Loucy (cell line): Measurements from ENCODE around the gene KRT17.
"Not testable (repeated sequence)": the region's sequence is repeated elsewhere in the genome, so short reads cannot be mapped to it uniquely, and the experiment has no call there.

Source experiments
- H2AFZ ChIP-seq: fragments of 200-600 bp; sonication (generic); 2 replicates; pipeline ENCODE4 v1.6.0; 2016; ENCODE audit warnings: antibody characterized with exemption, mild to moderate bottlenecking, low read length, moderate library complexity
- H3F3A ChIP-seq: fragments of 200-600 bp; 2 replicates; pipeline ENCODE4 v1.6.0; 2016; ENCODE audit warnings: antibody characterized with exemption, low read depth, mild to moderate bottlenecking
- H3K27me3 ChIP-seq: fragments of 200-600 bp; sonication (generic); 2 replicates; pipeline ENCODE4 v1.6.1; 2014; ENCODE audit warnings: low read length, mild to moderate bottlenecking; ENCODE audit not compliant: insufficient read depth, poor library complexity, severe bottlenecking
- H3K36me3 ChIP-seq: fragments of 200-600 bp; sonication (generic); 2 replicates; pipeline ENCODE4 v1.6.1; 2016; ENCODE audit warnings: low read length; ENCODE audit not compliant: insufficient read depth
- H3K4me1 ChIP-seq: fragments of 200-600 bp; sonication (generic); 2 replicates; pipeline ENCODE4 v1.5.1; 2014; ENCODE audit warnings: low read length, mild to moderate bottlenecking; ENCODE audit not compliant: insufficient read depth, poor library complexity, severe bottlenecking
- H3K4me2 ChIP-seq: fragments of 200-600 bp; sonication (generic); 2 replicates; pipeline ENCODE4 v1.6.0; 2014; ENCODE audit warnings: antibody characterized with exemption, low read length, low read depth, mild to moderate bottlenecking; ENCODE audit not compliant: poor library complexity, severe bottlenecking
- H3K4me3 ChIP-seq: fragments of 200-600 bp; sonication (generic); 2 replicates; pipeline ENCODE4 v1.5.1; 2014; ENCODE audit warnings: low read length, mild to moderate bottlenecking, mixed read lengths; ENCODE audit not compliant: poor library complexity, severe bottlenecking
- H3K79me2 ChIP-seq: fragments of 200-600 bp; sonication (generic); 2 replicates; pipeline ENCODE4 v1.6.1; 2014; ENCODE audit warnings: low read length; ENCODE audit not compliant: insufficient read depth
- H3K9ac ChIP-seq: fragments of 200-600 bp; sonication (generic); 2 replicates; pipeline ENCODE4 v1.6.0; 2014; ENCODE audit warnings: mild to moderate bottlenecking, low read depth, low read length, moderate library complexity; ENCODE audit not compliant: poor library complexity, severe bottlenecking
- H3K9me2 ChIP-seq: fragments of 200-600 bp; sonication (generic); replicated peaks from 2 replicates; pipeline ENCODE4 v1.6.1; 2016; ENCODE audit warnings: low read depth, low read length, mixed read lengths
- H3K9me3 ChIP-seq: fragments of 200-600 bp; sonication (generic); 2 replicates; pipeline ENCODE4 v1.6.1; 2014; ENCODE audit warnings: mild to moderate bottlenecking, antibody characterized with exemption, low read length, low read depth; ENCODE audit not compliant: insufficient read depth
- H4K20me1 ChIP-seq: fragments of 200-600 bp; sonication (generic); 2 replicates; pipeline ENCODE4 v1.6.0; 2014; ENCODE audit warnings: antibody characterized with exemption, low read length, mild to moderate bottlenecking; ENCODE audit not compliant: insufficient read depth, poor library complexity, severe bottlenecking
- CTCF ChIP-seq: fragments of 200-600 bp; sonication (generic); conservative IDR thresholded peaks from 2 replicates; pipeline ENCODE4 v1.5.1; 2014; ENCODE audit warnings: mild to moderate bottlenecking, antibody characterized with exemption, low read length
- EZH2phosphoT487 ChIP-seq: fragments of 200-600 bp; IDR thresholded peaks from 2 replicates; pipeline ENCODE4 v1.6.1; 2018; ENCODE audit warnings: antibody characterized with exemption, mild to moderate bottlenecking, moderate library complexity, borderline replicate concordance

The KRT17 gene

DNA sequence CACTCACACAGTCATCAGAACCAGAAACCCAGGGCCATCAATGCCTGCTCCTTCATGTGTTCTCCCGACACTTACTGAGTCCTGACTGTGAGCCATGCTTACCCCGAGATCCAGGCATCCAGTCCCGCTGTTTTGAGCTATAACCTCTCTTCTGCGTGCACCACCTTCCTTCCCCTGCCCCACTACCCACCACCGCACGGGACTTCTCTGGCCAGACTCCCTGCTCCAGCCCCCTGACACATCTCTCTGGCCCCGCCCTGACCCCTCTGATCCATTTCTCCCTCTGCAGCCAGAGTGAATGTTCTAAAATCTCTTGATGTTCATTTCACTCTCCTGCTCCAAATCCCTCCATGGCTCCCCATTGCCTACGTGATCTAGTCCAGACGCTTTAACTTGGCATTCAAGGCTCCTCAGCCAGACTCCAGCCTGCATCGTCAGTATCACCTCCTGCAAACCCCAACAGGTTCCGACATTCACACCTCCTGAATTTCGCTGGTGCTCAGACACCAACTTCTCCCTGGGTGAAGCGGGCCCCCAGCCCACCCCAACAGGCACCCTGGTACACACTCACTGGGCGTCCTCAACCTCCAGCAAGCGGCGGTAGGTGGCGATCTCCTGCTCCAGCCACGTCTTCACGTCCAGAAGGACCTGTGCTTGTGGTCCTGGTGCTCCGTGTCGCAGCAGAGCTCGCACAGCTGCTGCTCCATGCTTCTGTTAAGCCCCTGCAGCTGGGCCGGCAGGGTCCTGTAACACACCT, 3.1 kb upstream of the KRT17 start:
- no peak overlapping the region for H3K4me3 ChIP-seq
- no peak overlapping the region for H3K9ac ChIP-seq
- H3K4me1 ChIP-seq, result no peaks in the 10 kb centered on the region
- H2AFZ ChIP-seq, result no peak overlapping the region
- H3K79me2 ChIP-seq, result no peaks in the 10 kb centered on the region
- H3K27me3 ChIP-seq, result no peaks in the 10 kb centered on the region
- H3F3A ChIP-seq, result no peaks in the 10 kb centered on the region
- TF ChIP-seq EZH2phosphoT487 (no peak), CTCF (no peak)
- H3K36me3 ChIP-seq, result no peaks in the 10 kb centered on the region
- no peak overlapping the region for H3K4me2 ChIP-seq
- H3K9me3 ChIP-seq, result no peaks in the 10 kb centered on the region
- no peaks in the 10 kb centered on the region for H3K9me2 ChIP-seq
- no peaks in the 10 kb centered on the region for H4K20me1 ChIP-seq

GRCh38 chr17:41626914-41627295, 2.5 kb upstream of the KRT17 start:
- H3K9me3 ChIP-seq, H3F3A ChIP-seq, H3K79me2 ChIP-seq, H3K36me3 ChIP-seq, H3K4me2 ChIP-seq, H3K9me2 ChIP-seq, H2AFZ ChIP-seq, H4K20me1 ChIP-seq, H3K9ac ChIP-seq, H3K27me3 ChIP-seq, H3K4me1 ChIP-seq, H3K4me3 ChIP-seq: not testable (repeated sequence)

DNA sequence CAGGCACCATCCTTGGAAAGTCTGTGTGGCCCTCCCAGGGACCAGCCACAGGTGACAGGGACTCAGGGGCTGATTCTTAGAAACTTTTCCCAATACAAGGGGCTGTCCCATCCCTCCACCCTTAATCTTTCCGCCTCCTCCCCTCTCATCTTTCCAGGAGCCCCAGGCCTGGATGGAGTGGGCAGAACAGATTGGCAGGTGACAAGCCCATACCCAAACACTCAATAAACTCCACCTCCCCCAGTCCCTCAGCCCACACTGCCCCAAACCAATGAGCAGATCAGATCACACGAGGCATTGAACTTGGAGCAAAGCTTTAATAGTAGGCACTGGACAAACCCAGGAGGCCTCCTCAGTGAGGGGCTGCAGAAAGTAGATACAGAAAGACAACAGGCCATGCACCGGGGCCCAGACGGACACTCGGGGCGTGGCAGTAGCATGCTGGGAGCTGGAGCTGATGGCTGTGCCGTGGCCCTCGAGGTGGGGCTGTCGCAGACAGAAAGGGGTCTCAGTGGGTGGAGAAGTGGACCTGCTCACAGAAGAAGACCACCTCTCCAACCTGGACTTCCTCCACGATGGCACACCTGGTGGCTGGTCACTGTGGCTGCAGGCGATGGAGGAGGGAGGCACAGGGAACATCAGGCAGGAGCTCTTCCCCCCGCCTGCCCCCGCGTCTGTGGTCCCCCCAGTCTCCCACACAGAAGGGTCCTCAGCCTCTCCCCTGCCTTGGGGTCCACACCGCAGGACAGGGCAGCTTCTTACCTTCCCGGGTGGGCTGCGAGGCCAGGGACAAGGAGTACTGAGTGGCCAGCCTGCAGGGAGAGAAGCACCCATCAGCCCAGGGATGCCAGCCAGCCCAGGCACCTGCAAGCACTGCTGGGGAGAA, 1.9 kb upstream of the KRT17 start:
- H3K4me3 ChIP-seq, H3K4me1 ChIP-seq, H3K79me2 ChIP-seq, H3K9me2 ChIP-seq, H2AFZ ChIP-seq, H3K36me3 ChIP-seq, H3K27me3 ChIP-seq, H4K20me1 ChIP-seq, H3F3A ChIP-seq, H3K9ac ChIP-seq, H3K4me2 ChIP-seq, H3K9me3 ChIP-seq: not testable (repeated sequence)

DNA sequence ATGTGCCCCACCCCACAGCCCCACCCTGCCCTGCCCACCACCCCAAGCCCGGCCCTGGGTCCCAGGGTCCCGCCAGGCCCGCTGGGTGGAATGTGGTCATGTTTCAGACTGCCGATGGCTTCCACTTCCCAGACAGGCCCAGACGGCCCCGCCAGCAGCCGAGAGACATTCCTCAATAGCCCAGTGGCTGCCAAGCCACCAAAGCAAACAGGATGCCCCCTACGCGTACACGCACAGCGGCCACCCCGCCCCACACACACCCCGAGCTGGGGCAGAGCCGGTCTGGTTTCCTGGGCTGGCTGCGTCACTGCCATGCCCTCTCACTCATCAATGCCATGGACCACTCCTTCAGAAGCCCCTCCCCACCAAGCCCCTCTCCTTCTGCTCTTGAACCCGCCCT, 1.2 kb upstream of the KRT17 start:
- Histone ChIP-seq H3K9me3 (no peaks in the 10 kb centered on the region), H3K9me2 (no peaks in the 10 kb centered on the region), H3F3A (no peaks in the 10 kb centered on the region), H3K27me3 (no peaks in the 10 kb centered on the region), H2AFZ (no peak overlapping the region), H3K9ac (no peak overlapping the region), H3K79me2 (no peaks in the 10 kb centered on the region), H4K20me1 (no peaks in the 10 kb centered on the region), H3K4me1 (no peaks in the 10 kb centered on the region), H3K36me3 (no peaks in the 10 kb centered on the region), H3K4me3 (no peak overlapping the region), H3K4me2 (no peak overlapping the region)
- no peak for TF ChIP-seq EZH2phosphoT487
- no peak for TF ChIP-seq CTCF

DNA sequence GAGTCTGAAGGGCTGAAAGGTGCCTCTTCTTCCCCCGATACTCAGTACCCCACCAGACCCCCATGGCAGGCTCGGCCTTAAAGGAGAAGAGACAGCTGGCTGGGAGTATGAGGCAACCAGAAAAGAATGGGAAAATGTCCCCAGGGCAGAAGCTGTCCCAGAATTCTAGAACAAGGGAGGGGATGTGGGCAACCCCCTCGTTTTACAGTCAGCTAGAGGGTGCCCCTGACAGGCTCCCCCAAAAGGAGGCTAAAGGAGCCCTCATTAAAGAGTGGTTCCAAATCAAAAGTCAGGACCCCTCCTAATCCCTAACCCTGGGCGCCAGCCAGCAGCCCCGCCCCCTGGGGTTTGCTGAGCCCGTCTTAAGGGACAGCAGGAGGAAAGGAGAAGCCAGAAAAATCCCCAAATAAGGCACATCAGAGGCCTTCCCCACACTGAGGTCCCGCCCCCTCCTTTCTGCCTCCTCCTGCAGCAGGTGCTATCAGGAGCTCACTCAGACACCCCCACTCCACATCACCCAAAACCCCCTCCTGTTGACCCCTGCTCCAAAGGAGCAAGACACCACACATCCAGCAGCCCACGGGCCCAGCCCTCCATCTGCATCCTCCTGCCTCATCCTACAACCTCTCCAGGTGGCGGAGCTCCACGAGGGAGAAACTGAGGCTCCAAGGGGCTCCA, 1.1 kb downstream of the KRT17 start:
- not testable (repeated sequence) for H3K4me3 ChIP-seq, H3K9me2 ChIP-seq, H3K27me3 ChIP-seq, H3F3A ChIP-seq, H3K9me3 ChIP-seq, H2AFZ ChIP-seq, H3K36me3 ChIP-seq, H3K9ac ChIP-seq, H3K79me2 ChIP-seq, H3K4me2 ChIP-seq, H3K4me1 ChIP-seq, H4K20me1 ChIP-seq
